Stimulated activated CD4-positive, alpha-beta T cell treated with anti-CD3 and anti-CD28 coated beads, Interleukin-4, amount 100 ng/mL, for 4 hours (primary cell): ENCODE results near the gene MAPK8IP3.
A peak's percentile ranks its signal among the peaks of the same experiment; 100 is the strongest.

Experiments
- DNase-seq, 2 experiments: peaks; one replicate each; pipeline ENCODE4 v3.0.0-alpha.2; 2020

MAPK8IP3 gene, protein sequence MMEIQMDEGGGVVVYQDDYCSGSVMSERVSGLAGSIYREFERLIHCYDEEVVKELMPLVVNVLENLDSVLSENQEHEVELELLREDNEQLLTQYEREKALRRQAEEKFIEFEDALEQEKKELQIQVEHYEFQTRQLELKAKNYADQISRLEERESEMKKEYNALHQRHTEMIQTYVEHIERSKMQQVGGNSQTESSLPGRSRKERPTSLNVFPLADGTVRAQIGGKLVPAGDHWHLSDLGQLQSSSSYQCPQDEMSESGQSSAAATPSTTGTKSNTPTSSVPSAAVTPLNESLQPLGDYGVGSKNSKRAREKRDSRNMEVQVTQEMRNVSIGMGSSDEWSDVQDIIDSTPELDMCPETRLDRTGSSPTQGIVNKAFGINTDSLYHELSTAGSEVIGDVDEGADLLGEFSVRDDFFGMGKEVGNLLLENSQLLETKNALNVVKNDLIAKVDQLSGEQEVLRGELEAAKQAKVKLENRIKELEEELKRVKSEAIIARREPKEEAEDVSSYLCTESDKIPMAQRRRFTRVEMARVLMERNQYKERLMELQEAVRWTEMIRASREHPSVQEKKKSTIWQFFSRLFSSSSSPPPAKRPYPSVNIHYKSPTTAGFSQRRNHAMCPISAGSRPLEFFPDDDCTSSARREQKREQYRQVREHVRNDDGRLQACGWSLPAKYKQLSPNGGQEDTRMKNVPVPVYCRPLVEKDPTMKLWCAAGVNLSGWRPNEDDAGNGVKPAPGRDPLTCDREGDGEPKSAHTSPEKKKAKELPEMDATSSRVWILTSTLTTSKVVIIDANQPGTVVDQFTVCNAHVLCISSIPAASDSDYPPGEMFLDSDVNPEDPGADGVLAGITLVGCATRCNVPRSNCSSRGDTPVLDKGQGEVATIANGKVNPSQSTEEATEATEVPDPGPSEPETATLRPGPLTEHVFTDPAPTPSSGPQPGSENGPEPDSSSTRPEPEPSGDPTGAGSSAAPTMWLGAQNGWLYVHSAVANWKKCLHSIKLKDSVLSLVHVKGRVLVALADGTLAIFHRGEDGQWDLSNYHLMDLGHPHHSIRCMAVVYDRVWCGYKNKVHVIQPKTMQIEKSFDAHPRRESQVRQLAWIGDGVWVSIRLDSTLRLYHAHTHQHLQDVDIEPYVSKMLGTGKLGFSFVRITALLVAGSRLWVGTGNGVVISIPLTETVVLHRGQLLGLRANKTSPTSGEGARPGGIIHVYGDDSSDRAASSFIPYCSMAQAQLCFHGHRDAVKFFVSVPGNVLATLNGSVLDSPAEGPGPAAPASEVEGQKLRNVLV (N-terminal part only)

DNA sequence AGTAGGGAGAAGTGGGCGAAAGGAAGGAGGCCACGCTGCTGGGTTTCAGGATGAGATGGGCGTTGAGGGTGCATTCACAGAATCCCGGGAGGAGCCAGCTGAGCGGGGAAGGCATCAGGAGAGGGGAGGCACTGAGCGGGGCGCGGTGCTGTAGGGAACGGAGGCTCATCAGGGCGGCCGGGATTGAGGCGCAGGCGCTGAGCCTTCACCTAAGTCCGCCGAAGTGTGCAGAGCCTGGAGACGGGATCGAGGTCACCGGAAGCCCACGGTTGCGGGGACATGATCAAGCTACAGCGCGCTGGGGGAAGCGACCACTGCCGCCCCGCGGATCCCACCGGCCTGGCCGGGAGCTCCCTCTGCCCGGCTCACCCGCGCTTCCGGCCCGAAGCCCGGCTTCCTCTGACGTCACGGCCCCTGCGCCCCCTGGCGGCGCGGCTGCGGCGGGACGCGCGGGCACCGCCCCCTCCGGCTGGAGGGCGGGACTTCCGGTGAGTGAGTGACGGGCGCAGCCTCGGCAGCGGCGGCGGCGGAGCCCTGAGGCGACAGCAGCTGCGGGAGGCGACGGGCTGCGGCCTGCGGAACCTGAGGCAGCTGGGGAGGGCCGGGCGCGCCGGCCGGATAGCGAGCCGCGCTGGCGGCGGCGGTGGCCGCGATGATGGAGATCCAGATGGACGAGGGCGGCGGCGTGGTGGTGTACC is at the start of gene MAPK8IP3:
TSS of gene MAPK8IP3 (plus strand) at position 508 of the 698 bp plus-strand sequence. CDS start at position 653, 145 bp downstream.
- DNase-seq, result peak; percentile 89 to 98

GRCh38 chr16:1656808-1657617 is 49.0 kb upstream of the MAPK8IP3 start:
- no peak for DNase-seq

- DNase-seq, result no peak
Measured at GRCh38 chr16:1657841-1658240, 48.2 kb upstream of the MAPK8IP3 start.

GRCh38 chr16:1659031-1659430 is 47.0 kb upstream of the MAPK8IP3 start:
- no peak for DNase-seq

DNA sequence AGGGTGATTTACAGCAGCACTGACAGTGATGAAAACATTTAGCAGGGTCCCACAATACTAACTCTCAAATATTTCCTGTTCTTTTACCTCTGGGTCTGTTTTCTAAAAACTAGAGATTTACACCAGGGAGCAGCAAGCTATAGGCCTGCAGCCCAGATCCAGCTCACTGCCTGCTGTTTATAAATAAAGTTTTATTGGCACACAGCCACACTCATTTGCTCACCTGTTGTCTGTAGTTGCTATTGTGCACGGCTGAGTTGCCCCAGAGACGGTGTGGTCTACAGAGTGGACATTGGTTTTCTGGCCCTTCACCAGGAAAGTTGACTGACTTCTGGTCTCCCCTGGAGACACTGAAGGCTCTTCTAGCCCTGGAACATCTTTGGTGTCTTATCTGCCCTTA is 44.2 kb upstream of the MAPK8IP3 start:
- DNase-seq, result no peak

- DNase-seq, result no peak
Measured at GRCh38 chr16:1662543-1662942, 43.5 kb upstream of the MAPK8IP3 start.

DNA sequence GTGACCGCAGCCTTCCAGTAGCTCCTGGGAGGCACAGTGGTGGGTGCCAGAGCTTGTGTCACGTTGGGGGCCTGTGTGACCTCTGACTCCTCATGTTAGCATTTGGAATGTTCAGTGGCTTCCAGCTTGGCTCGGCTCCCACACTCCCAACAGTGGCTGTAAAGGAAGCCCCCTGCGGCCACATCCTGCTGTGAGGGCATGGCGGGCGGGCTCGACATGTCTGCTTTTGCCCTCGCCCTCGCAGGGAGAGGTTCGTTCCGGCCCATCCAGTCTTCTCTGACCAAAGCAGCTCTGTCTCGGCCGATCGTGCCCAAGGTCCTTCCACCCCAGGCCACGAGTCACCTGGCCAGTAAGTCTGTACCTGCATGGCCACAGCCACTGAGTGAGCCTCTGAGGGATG is 40.2 kb upstream of the MAPK8IP3 start:
- no peak for DNase-seq

DNA sequence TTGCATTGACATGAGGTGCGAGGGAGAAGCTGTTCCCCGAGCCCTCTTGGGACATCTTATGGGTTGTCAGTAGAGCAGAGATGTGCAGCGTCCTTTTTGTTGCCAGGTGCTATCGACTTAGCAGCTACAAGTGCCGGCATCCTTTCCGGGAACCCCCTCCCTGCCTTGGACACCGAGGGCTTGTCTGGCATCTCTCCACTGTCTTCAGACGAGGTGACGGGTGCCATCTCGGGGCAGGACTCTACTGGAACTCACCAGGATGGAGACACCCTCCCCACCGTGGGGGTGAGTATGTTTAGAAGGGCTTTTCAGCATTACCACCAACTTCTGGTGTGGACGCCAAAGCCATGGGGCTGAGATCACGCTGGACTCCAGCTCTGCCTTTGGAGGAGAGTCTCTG is 39.7 kb upstream of the MAPK8IP3 start:
- no peak for DNase-seq

DNA sequence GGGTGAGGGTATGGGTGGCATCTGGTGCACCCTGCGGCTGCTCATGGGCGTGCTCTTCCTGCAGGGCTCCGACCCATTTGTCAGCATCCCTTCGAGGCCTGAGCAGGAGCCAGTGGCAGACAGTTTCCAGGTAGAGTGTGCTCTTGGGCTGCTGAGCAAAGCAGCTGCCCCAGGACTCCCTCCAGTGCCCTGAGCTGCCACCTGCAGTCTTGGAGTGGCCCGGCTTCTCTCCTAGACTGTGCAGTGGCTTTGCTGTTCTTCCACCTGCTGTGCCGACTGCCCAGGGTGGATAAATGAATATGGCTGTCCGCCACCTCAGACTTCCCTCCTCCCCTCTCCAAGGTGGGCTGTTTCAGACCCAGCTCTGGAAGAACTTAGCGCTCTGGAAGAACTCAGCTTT is 38.7 kb upstream of the MAPK8IP3 start:
- no peak for DNase-seq

- DNase-seq, result no peak
Measured at GRCh38 chr16:1667916-1668315, 38.1 kb upstream of the MAPK8IP3 start.

DNA sequence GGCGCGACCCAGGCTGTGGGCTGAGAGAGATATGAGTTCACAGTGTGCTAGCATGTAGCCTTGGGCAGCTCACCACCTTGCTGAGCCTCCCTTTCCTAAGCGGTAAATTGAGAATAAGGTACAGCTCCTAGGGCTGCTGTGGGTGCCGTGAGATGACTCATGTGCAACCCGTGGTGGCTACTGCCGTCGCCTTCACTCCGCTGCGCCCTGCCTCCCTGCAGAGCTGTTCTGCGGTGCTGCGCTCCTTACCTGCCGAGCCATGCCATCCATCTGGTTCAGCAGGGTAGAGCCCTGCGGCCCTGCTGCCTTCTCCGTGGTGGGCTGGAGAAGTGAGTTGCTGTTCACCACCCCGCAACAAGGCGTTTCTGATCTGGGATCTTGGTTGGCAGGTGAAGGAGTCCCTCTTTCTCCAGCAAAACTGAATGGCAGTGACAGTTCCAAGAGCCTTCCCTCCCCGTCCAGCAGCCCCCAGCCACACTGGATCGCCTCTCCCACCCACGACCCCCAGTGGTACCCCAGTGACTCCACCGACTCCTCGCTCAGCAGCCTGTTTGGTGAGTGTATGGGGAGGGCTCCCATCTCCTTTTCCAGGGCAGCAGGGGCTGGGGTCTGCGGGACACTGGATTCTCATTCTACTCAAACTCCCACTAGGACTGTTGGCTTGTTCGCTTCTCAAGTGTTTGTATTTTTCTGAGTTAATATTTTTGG is 37.2 kb upstream of the MAPK8IP3 start:
- DNase-seq, result no peak

DNA sequence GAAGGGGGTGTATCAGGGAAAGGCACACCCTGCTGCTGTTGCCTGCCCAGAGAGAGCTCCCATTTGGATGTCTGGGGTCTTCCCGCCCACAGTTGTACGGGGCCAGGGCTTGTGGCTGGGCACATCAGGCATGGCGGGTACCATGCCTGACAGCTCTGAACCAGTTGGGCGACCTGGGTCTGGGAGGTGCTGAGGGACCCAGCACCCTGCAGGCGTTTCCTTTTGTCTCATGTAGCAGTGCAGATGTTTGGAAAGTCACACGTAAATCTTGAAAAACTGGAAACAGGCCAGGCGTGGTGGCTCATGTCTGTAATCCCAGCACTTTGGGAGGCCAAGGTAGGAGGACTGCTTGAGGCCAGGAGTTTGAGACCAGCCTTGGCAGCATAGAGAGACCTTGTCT is 36.3 kb upstream of the MAPK8IP3 start:
- DNase-seq, result no peak

- DNase-seq, result no peak
Measured at GRCh38 chr16:1670371-1670770, 35.6 kb upstream of the MAPK8IP3 start.

DNA sequence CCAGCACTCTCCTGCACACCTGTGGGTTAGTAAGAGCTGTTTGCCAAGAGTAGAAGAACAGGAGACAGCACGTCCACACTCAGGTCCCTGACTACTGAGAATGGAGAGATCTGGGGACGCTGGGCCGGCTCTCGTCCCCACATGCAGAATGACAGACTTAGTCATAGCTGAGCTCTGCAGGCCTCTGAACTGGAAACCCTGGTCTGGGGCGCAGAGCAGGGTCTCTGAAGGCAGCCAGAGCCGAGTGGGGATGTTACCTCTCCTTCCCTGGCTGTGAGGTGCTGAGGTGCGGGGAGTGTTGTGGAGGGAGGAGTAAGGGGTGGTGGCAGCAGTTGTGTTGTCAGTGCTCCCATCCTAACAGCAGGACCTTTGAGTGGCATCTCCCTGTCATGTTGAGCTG is 35.1 kb upstream of the MAPK8IP3 start:
- no peak for DNase-seq

GRCh38 chr16:1673424-1674151 is 32.4 kb upstream of the MAPK8IP3 start:
- DNase-seq, result no peak

GRCh38 chr16:1674306-1674705 is 31.7 kb upstream of the MAPK8IP3 start:
- DNase-seq, result no peak

DNA sequence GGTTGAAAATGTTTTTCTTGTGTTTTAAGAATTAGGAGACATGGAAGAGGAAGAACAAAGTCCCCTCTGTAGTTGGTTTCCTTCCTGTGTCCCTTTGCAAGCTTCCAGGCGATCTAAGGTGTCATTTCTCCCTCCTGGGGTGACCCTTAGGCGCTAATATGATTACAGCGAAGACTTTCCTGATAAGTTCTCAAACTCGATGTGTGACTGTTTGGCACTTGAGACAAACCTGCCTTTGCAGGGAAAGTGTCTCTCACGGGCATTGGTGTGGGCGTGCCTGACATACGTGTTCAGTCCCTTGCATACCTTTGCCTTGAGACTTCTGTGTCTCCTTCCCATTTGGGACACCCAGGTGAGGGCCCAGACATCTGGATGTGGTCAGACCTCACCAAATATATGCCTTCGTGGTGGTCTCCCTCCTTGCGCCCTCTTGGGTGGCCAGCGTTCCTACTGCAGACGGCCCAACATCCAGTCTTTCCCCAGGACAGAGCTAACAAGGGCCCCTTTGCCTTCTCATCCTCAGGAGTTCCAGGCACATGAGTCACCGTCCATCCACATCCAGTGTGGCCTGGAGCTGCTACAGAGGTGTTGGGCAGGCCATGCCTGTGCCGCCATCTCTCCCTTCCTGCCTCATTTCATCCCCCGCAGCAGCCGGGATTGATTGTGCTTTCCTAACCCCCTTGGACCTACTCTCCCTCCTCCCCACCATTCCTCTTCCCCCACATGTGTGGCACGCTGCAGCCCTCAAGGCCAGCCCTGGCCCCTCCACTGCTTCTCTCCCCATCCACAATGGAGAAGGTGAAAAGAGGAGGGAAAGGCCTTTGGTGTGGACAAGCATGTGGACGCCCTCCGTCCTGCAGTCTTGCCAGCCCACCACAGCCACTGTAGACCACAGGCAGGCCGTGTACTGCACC is 31.0 kb upstream of the MAPK8IP3 start:
- no peak for DNase-seq

GRCh38 chr16:1676661-1677060 is 29.3 kb upstream of the MAPK8IP3 start:
- no peak for DNase-seq

GRCh38 chr16:1677339-1677738 is 28.7 kb upstream of the MAPK8IP3 start:
- no peak for DNase-seq
